VCaP (cell line): ENCODE results near the gene ENTPD3.

Source experiments
- H3K27ac ChIP-seq: fragments of 450-650 bp; 2 replicates; pipeline ENCODE4 v1.5.1; 2017
- CTCF ChIP-seq: fragments of 450-650 bp; conservative IDR thresholded peaks from 2 replicates; pipeline ENCODE4 v1.5.1; 2017; ENCODE audit warnings: mild to moderate bottlenecking, moderate library complexity

Gene ENTPD3

GRCh38 chr3:40387001-40387894 lies at the start of gene ENTPD3:
TSS of gene ENTPD3 (plus strand) at chr3:40387184. CDS start at chr3:40388058, 874 bp downstream.
- no peak for TF ChIP-seq CTCF
- peak within 1 kb of the TSS; percentile 26; the same call in 1 of the 2 replicates for H3K27ac ChIP-seq

- TF ChIP-seq CTCF: no peak
Measured at GRCh38 chr3:40339871-40340270, 47.1 kb upstream of the ENTPD3 start.

GRCh38 chr3:40340541-40341170 lies 46.3 kb upstream of the ENTPD3 start:
- H3K27ac ChIP-seq: no peak overlapping the region
- TF ChIP-seq CTCF: no peak

More at GRCh38 chr3:40339871-40340270, 47.1 kb upstream of the ENTPD3 start:
- H3K27ac ChIP-seq: no peak overlapping the region

- no peak overlapping the region for H3K27ac ChIP-seq
- TF ChIP-seq CTCF: no peak
Measured at GRCh38 chr3:40341671-40342070, 45.3 kb upstream of the ENTPD3 start.

GRCh38 chr3:40350529-40350928 lies 36.5 kb upstream of the ENTPD3 start:
- TF ChIP-seq CTCF: no peak

GRCh38 chr3:40355410-40355809 lies 31.6 kb upstream of the ENTPD3 start:
- TF ChIP-seq CTCF: no peak
- no peak overlapping the region for H3K27ac ChIP-seq

More at GRCh38 chr3:40350529-40350928, 36.5 kb upstream of the ENTPD3 start:
- no peak overlapping the region for H3K27ac ChIP-seq

GRCh38 chr3:40358454-40358853 lies 28.5 kb upstream of the ENTPD3 start:
- no peak for TF ChIP-seq CTCF

More at GRCh38 chr3:40358454-40358853, 28.5 kb upstream of the ENTPD3 start:
- no peak overlapping the region for H3K27ac ChIP-seq
